ENCODE results near the gene CFAP45. TPM values are rescaled to one million over a fixed set of nuclear protein-coding genes. Genes with fewer than 3 reads are reported as not detected.

The CFAP45 gene
- total and polyA plus RNA-seq, 2 of the 8 experiments (the other 6 are each of a cell fraction or from before 2014, with no cell fraction given), result 0.05 TPM; not detected in 1

GRCh38 chr1:159940006-159940620, 40.1 kb upstream of the CFAP45 start (continued):
- TF ChIP-seq CHD7 (IDR thresholded peaks at IDR 0.05; ENCODE audit: insufficient replicate concordance, low read length) (no peak), MAFK (IDR thresholded peaks at IDR 0.05; ENCODE audit: low read depth, low read length) (no peak), EZH2 (IDR thresholded peaks at IDR 0.05; ENCODE audit: low read depth, low read length, severe bottlenecking) (no peak), SIN3A (conservative IDR thresholded peaks at IDR 0.05 in 1 of 2, IDR thresholded peaks at IDR 0.05 in 1 of 2; ENCODE audit: low read depth in 1 of 2, low read length in 2 of 2) (no peak), POU5F1 (IDR thresholded peaks at IDR 0.05; ENCODE audit: low read depth, low read length) (no peak), NANOG (IDR thresholded peaks at IDR 0.05; ENCODE audit: insufficient read depth, low read depth, low read length, poor library complexity, severe bottlenecking) (no peak), CBX5 (IDR thresholded peaks at IDR 0.05; ENCODE audit: low read depth, low read length) (no peak), HDAC2 (IDR thresholded peaks at IDR 0.05; ENCODE audit: borderline replicate concordance in 1 of 2, low read depth in 2 of 2, low read length in 2 of 2) (no peak), CHD1 (IDR thresholded peaks at IDR 0.05; ENCODE audit: low read depth, low read length) (no peak)

Data from H1 (cell line).